GM23338 (cell line): Measurements from ENCODE around the gene HEXB.
"Not testable (repeated sequence)": the region's sequence is repeated elsewhere in the genome, so short reads cannot be mapped to it uniquely, and the experiment has no call there.

Experiments
- CREB1 ChIP-seq: fragments of 250-450 bp; sonication (Bioruptor Pico); IDR thresholded peaks from 2 replicates; pipeline ENCODE4 v1.5.0; 2020; ENCODE audit warnings: low read depth, mild to moderate bottlenecking, moderate library complexity
- CTCF ChIP-seq, 2 experiments: fragments of 200-600 bp in 1 of 2; sonication (generic) in 1 of 2; conservative IDR thresholded peaks; 2 replicates each; pipeline versions ENCODE4 v1.5.1 to v1.6.1; 2016 to 2017; ENCODE audit warnings: antibody characterized with exemption in 2 of 2, low read depth in 2 of 2, mild to moderate bottlenecking in 2 of 2, moderate library complexity in 1 of 2
- ETS1 ChIP-seq: IDR thresholded peaks from 2 replicates; pipeline ENCODE4 v1.6.1; 2016; ENCODE audit warnings: antibody characterized with exemption
- EZH2 ChIP-seq: fragments of 200-600 bp; sonication (generic); IDR thresholded peaks from one replicate; pipeline ENCODE4 v1.8.0; 2017; ENCODE audit warnings: antibody characterized with exemption, mild to moderate bottlenecking, low read depth; ENCODE audit not compliant: unreplicated experiment
- EZH2phosphoT487 ChIP-seq: fragments of 200-600 bp; sonication (generic); IDR thresholded peaks from one replicate; pipeline ENCODE4 v1.8.1; 2018; ENCODE audit warnings: antibody characterized with exemption; ENCODE audit not compliant: unreplicated experiment
- JUNB ChIP-seq: IDR thresholded peaks from one replicate; pipeline ENCODE4 v1.6.1; 2016; ENCODE audit warnings: antibody characterized with exemption; ENCODE audit not compliant: unreplicated experiment
- NANOG ChIP-seq: IDR thresholded peaks from 2 replicates; pipeline ENCODE4 v1.6.1; 2016; ENCODE audit warnings: antibody characterized with exemption, borderline replicate concordance
- POLR2AphosphoS5 ChIP-seq: IDR thresholded peaks from 2 replicates; pipeline ENCODE4 v1.6.1; 2016; ENCODE audit warnings: antibody characterized with exemption, low read depth
- REST ChIP-seq: IDR thresholded peaks from one replicate; pipeline ENCODE4 v1.6.1; 2018; ENCODE audit warnings: antibody characterized with exemption; ENCODE audit not compliant: unreplicated experiment
- ZNF114 ChIP-seq: fragments of 250-450 bp; sonication (Bioruptor Pico); IDR thresholded peaks from 2 replicates; pipeline ENCODE4 v1.5.0; 2020; ENCODE audit warnings: mild to moderate bottlenecking, moderate library complexity

- TF ChIP-seq CTCF (conservative IDR thresholded peaks at IDR 0.05; ENCODE audit: low read depth in 2 of 2); EZH2phosphoT487; ETS1; EZH2; POLR2AphosphoS5; NANOG; JUNB; CREB1 (CRISPR knock-in tag); REST; ZNF114 (CRISPR knock-in tag): not testable (repeated sequence)
Measured at GRCh38 chr5:74676466-74676865, 8.6 kb upstream of the HEXB start.
